ENCODE results near the gene PTPN14. TPM values are rescaled to one million over a fixed set of nuclear protein-coding genes. Genes with fewer than 3 reads are reported as not detected.

Gene PTPN14
- total RNA-seq, 1 experiment from 2014 or later, result 37.5 TPM

DNA sequence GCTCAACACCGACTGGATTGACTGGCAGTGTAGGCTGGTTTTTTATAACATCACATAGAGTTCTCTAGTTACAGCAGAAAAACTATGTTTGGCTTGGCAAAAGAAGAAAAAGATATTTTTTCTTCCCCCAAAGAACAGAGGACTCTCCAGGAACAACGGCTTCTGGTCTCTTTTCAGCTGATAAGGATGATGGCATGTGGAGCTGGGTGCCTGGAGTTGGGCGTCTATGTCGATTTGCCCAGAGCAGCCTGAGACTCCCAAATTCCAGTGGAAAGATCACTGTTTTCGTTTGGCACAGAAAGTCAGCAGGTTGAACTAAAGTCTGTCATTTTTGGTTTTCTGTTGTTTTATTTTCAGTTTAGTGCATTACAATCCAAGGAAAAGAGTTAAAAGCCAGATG is 179.3 kb downstream of the PTPN14 start:
- Histone ChIP-seq H3K27ac (ENCODE audit: low read depth, low read length) (no peak overlapping the region), H3K9ac (ENCODE audit: low read length) (no peak overlapping the region), H3K4me1 (ENCODE audit: control insufficient read depth in 1 of 2, insufficient read depth in 2 of 2, low read length in 2 of 2) (no peaks in the 10 kb centered on the region), H3K27me3 (ENCODE audit: insufficient read depth, low read length) (no peaks in the 10 kb centered on the region), H3K9me2 (ENCODE audit: insufficient read depth) (no peaks in the 10 kb centered on the region), H2AFZ (ENCODE audit: low read depth, low read length, poor library complexity, severe bottlenecking) (no peak overlapping the region), H4K20me1 (ENCODE audit: insufficient read depth) (0 out of 2 replicates have a peak, but pooled peaks cover under 1% of the 10 kb centered on the region), H3K36me3 (ENCODE audit: control insufficient read depth in 1 of 2, insufficient read depth in 2 of 2, low read length in 2 of 2) (0 out of 4 replicates have a peak, but pooled peaks cover 2 to 6% of the 10 kb centered on the region in 2 experiments), H3K4me3 (replicated peaks in 1 of 2; ENCODE audit: low read depth in 1 of 2, low read length in 2 of 2) (no peak overlapping the region), H3K9me3 (ENCODE audit: control insufficient read depth in 1 of 2, insufficient read depth in 1 of 2, low read depth in 1 of 2, low read length in 2 of 2) (no peaks in the 10 kb centered on the region), H3K4me2 (ENCODE audit: low read length) (no peak overlapping the region), H3K79me2 (ENCODE audit: insufficient read depth, low read length) (no peaks in the 10 kb centered on the region)
- RAD21 ChIA-PET (ENCODE audit: low non-redundant PET in 1 of 2, low total read pairs in 2 of 2, uncharacterized antibody in 2 of 2, unreplicated experiment in 2 of 2), result no interaction called here
- POLR2A ChIA-PET, result no interaction called here
- no peak for TF ChIP-seq YY1 (IDR thresholded peaks at IDR 0.05; ENCODE audit: extremely low read depth, insufficient replicate concordance, low read depth, low read length)
- TF ChIP-seq POLR2AphosphoS5 (IDR thresholded peaks at IDR 0.05; ENCODE audit: low read depth, low read length), result no peak
- no peak for TF ChIP-seq EGR1 (IDR thresholded peaks at IDR 0.05; ENCODE audit: low read depth)
- TF ChIP-seq, protein P1, sequence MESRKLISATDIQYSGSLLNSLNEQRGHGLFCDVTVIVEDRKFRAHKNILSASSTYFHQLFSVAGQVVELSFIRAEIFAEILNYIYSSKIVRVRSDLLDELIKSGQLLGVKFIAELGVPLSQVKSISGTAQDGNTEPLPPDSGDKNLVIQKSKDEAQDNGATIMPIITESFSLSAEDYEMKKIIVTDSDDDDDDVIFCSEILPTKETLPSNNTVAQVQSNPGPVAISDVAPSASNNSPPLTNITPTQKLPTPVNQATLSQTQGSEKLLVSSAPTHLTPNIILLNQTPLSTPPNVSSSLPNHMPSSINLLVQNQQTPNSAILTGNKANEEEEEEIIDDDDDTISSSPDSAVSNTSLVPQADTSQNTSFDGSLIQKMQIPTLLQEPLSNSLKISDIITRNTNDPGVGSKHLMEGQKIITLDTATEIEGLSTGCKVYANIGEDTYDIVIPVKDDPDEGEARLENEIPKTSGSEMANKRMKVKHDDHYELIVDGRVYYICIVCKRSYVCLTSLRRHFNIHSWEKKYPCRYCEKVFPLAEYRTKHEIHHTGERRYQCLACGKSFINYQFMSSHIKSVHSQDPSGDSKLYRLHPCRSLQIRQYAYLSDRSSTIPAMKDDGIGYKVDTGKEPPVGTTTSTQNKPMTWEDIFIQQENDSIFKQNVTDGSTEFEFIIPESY (IDR thresholded peaks at IDR 0.05; ENCODE audit: extremely low read depth, insufficient replicate concordance, low read length), result no peak
- TF ChIP-seq SIN3A (IDR thresholded peaks at IDR 0.05; ENCODE audit: low read depth), result no peak
- TF ChIP-seq ZNF274 (IDR thresholded peaks at IDR 0.05; ENCODE audit: low read depth, low read length), result no peak
- BruUV-seq (replicated peaks), result no TSS peak
- ATAC-seq (no peak), DNase-seq (ENCODE audit: low read depth, low spot score) (no peak)
- CTCF ChIA-PET, result interaction anchor here (1.4 kb wide), 1 partner anchor 39 kb away, joined by 3 read pairs; no protein-coding TSS in a partner anchor
- intact Hi-C loops (cut with micrococcal nuclease), result no loop called here

DNA sequence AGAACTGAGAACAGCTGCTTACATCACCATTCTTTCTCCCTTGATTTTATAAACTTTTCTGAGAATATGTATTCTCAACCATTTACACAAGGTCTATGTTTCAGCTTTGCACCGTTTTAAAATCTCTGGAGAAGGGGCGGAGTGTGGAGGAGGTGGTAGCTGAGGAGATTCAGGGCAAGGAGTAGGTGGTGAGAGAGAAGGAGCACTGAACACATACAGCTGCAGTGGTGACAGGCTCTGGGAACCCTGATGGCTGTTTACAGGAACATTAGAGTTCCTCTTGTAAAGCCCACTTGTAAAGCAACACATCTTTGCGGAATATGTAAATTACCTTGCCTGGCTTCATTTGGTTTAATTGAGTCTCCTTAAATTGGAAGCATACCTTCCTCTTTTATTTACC is 180.8 kb downstream of the PTPN14 start:
- Histone ChIP-seq H3K27ac (ENCODE audit: low read depth, low read length) (no peak overlapping the region), H3K79me2 (ENCODE audit: insufficient read depth, low read length) (no peaks in the 10 kb centered on the region), H4K20me1 (ENCODE audit: insufficient read depth) (0 out of 2 replicates have a peak, but pooled peaks cover 3% of the 10 kb centered on the region), H3K36me3 (ENCODE audit: control insufficient read depth in 1 of 2, insufficient read depth in 2 of 2, low read length in 2 of 2) (0 out of 4 replicates have a peak, but pooled peaks cover 2 to 6% of the 10 kb centered on the region in 2 experiments), H3K4me2 (ENCODE audit: low read length) (no peak overlapping the region), H3K4me1 (ENCODE audit: control insufficient read depth in 1 of 2, insufficient read depth in 2 of 2, low read length in 2 of 2) (no peaks in the 10 kb centered on the region), H2AFZ (ENCODE audit: low read depth, low read length, poor library complexity, severe bottlenecking) (no peak overlapping the region), H3K9me2 (ENCODE audit: insufficient read depth) (no peaks in the 10 kb centered on the region), H3K9ac (ENCODE audit: low read length) (no peak overlapping the region), H3K27me3 (ENCODE audit: insufficient read depth, low read length) (no peaks in the 10 kb centered on the region), H3K4me3 (replicated peaks in 1 of 2; ENCODE audit: low read depth in 1 of 2, low read length in 2 of 2) (no peak overlapping the region), H3K9me3 (ENCODE audit: control insufficient read depth in 1 of 2, insufficient read depth in 1 of 2, low read depth in 1 of 2, low read length in 2 of 2) (no peaks in the 10 kb centered on the region)
- no peak for DNase-seq (ENCODE audit: low read depth, low spot score)
- no peak for ATAC-seq
- BruUV-seq (replicated peaks), result no TSS peak
- ChIA-PET CTCF (no interaction called here), POLR2A (no interaction called here), RAD21 (ENCODE audit: low non-redundant PET in 1 of 2, low total read pairs in 2 of 2, uncharacterized antibody in 2 of 2, unreplicated experiment in 2 of 2) (no interaction called here)
- intact Hi-C loops (cut with micrococcal nuclease), result no loop called here
- TF ChIP-seq, protein P1 (IDR thresholded peaks at IDR 0.05; ENCODE audit: extremely low read depth, insufficient replicate concordance, low read length), result no peak
- TF ChIP-seq ZNF274 (IDR thresholded peaks at IDR 0.05; ENCODE audit: low read depth, low read length), result no peak
- TF ChIP-seq, protein P2, sequence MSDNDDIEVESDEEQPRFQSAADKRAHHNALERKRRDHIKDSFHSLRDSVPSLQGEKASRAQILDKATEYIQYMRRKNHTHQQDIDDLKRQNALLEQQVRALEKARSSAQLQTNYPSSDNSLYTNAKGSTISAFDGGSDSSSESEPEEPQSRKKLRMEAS (IDR thresholded peaks at IDR 0.05), result no peak
- TF ChIP-seq EZH2 (IDR thresholded peaks at IDR 0.05), result no peak
- no peak for TF ChIP-seq EZH2phosphoT487 (IDR thresholded peaks at IDR 0.05; ENCODE audit: borderline replicate concordance)
- TF ChIP-seq ELF1 (IDR thresholded peaks at IDR 0.05; ENCODE audit: borderline replicate concordance, low read depth), result no peak
- no peak for TF ChIP-seq POLR2A (IDR thresholded peaks at IDR 0.05; ENCODE audit: borderline replicate concordance, extremely low read depth, insufficient read depth, insufficient read length)
- no peak for TF ChIP-seq SIN3A (IDR thresholded peaks at IDR 0.05; ENCODE audit: low read depth)
- no peak for TF ChIP-seq RAD21 (IDR thresholded peaks at IDR 0.05; ENCODE audit: low read depth)
- TF ChIP-seq ZFX (IDR thresholded peaks at IDR 0.05), result no peak
- TF ChIP-seq YY1 (IDR thresholded peaks at IDR 0.05; ENCODE audit: extremely low read depth, insufficient replicate concordance, low read depth, low read length), result no peak
- no peak for TF ChIP-seq EGR1 (IDR thresholded peaks at IDR 0.05; ENCODE audit: low read depth)
- no peak for TF ChIP-seq SP1 (IDR thresholded peaks at IDR 0.05; ENCODE audit: low read depth)
- no peak for TF ChIP-seq CEBPB (IDR thresholded peaks at IDR 0.05; ENCODE audit: low read depth)
- TF ChIP-seq FOSL1 (IDR thresholded peaks at IDR 0.05; ENCODE audit: low read depth), result no peak
- TF ChIP-seq JUND (IDR thresholded peaks at IDR 0.05), result no peak
- TF ChIP-seq TCF7L2 (IDR thresholded peaks at IDR 0.05; ENCODE audit: borderline replicate concordance, extremely low read depth, insufficient read depth, insufficient read length), result no peak
